Muscle of leg (tissue), 11 donors: Measurements from ENCODE around the gene SEMA3D. TPM values are rescaled to one million over a fixed set of nuclear protein-coding genes. Genes with fewer than 3 reads are reported as not detected.

Experiments used
- DNase-seq: peaks from one replicate; pipeline ENCODE4 v3.0.0; 2013
- H3K27ac ChIP-seq: one replicate; pipeline ENCODE4 v1.5.1; 2013; ENCODE audit warnings: mild to moderate bottlenecking, low read length, control low read depth
- H3K27me3 ChIP-seq: one replicate; pipeline ENCODE4 v1.6.1; 2013; ENCODE audit warnings: low read length; ENCODE audit not compliant: control insufficient read depth, insufficient read depth
- H3K36me3 ChIP-seq: one replicate; pipeline ENCODE4 v1.6.1; 2013; ENCODE audit warnings: low read length; ENCODE audit not compliant: control insufficient read depth, insufficient read depth
- H3K4me1 ChIP-seq: one replicate; pipeline ENCODE4 v1.6.1; 2013; ENCODE audit warnings: low read length; ENCODE audit not compliant: control insufficient read depth, insufficient read depth
- H3K4me3 ChIP-seq: one replicate; pipeline ENCODE4 v1.5.1; 2013; ENCODE audit warnings: low read length, control low read depth
- H3K9me3 ChIP-seq: replicated peaks from 2 replicates; pipeline ENCODE4 v1.6.1; 2013; ENCODE audit warnings: low read depth, low read length; ENCODE audit not compliant: control insufficient read depth
- WGBS: methylation state at CpG from one replicate; pipeline ENCODE4 v1.1.5; 2013; ENCODE audit warnings: missing lambda C conversion rate; ENCODE audit not compliant: insufficient coverage; 5-methylcytosine and 5-hydroxymethylcytosine counted together
- polyA plus RNA-seq, 8 donors: library from polyadenylated mRNA; unstranded; fragments of 120-200 nt; gene quantifications; one replicate each; pipeline versions ENCODE4 v1.2.1 to v1.2.3, GENCODE V29; 2013; ENCODE audit warnings: inconsistent platforms in 1 of 8, low replicate concordance in 1 of 8; ENCODE audit not compliant: insufficient read length in 8 of 8, insufficient read depth in 1 of 8
- total RNA-seq: library from RNA; stranded (reverse); fragments of 120-200 nt; gene quantifications from one replicate; pipeline ENCODE4 v1.2.4, GENCODE V29; 2013

Gene SEMA3D
- total and polyA plus RNA-seq, 9 donors: 8.5 to 29.3 (median 18.7) TPM

GRCh38 chr7:85068799-85069198, 118.1 kb downstream of the SEMA3D start:
- Histone ChIP-seq H3K9me3 (no peaks in the 10 kb centered on the region), H3K4me1 (no peaks in the 10 kb centered on the region), H3K27ac (no peak overlapping the region), H3K27me3 (no peaks in the 10 kb centered on the region), H3K4me3 (no peak overlapping the region), H3K36me3 (no peaks in the 10 kb centered on the region)
- peak; percentile 82 for DNase-seq
- WGBS: no CpG with 5 or more reads among the region's 1 CpG

GRCh38 chr7:85067371-85067770, 119.5 kb downstream of the SEMA3D start:
- Histone ChIP-seq H3K27me3 (no peaks in the 10 kb centered on the region), H3K4me1 (no peaks in the 10 kb centered on the region)
- no CpG with 5 or more reads among the region's 1 CpG for WGBS

GRCh38 chr7:85065888-85066485, 120.9 kb downstream of the SEMA3D start:
- DNase-seq: no peak
- Histone ChIP-seq H3K27me3 (no peaks in the 10 kb centered on the region), H3K4me3 (no peak overlapping the region), H3K4me1 (no peaks in the 10 kb centered on the region), H3K27ac (no peak overlapping the region), H3K36me3 (no peaks in the 10 kb centered on the region), H3K9me3 (no peaks in the 10 kb centered on the region)

More at GRCh38 chr7:85067371-85067770, 119.5 kb downstream of the SEMA3D start:
- Histone ChIP-seq H3K9me3 (no peaks in the 10 kb centered on the region), H3K36me3 (no peaks in the 10 kb centered on the region), H3K27ac (no peak overlapping the region), H3K4me3 (no peak overlapping the region)
- no peak for DNase-seq

GRCh38 chr7:85065306-85065705, 121.5 kb downstream of the SEMA3D start:
- no peaks in the 10 kb centered on the region for H3K27me3 ChIP-seq
- no peak overlapping the region for H3K4me3 ChIP-seq
- H3K9me3 ChIP-seq: no peaks in the 10 kb centered on the region
- peak; percentile 82 for DNase-seq
- H3K27ac ChIP-seq: no peak overlapping the region
- WGBS: no CpG with 5 or more reads among the region's 1 CpG
- H3K4me1 ChIP-seq: no peaks in the 10 kb centered on the region
- H3K36me3 ChIP-seq: no peaks in the 10 kb centered on the region

GRCh38 chr7:85062651-85063050, 124.2 kb downstream of the SEMA3D start:
- Histone ChIP-seq H3K4me1 (no peaks in the 10 kb centered on the region), H3K36me3 (no peaks in the 10 kb centered on the region), H3K27me3 (no peaks in the 10 kb centered on the region), H3K9me3 (no peaks in the 10 kb centered on the region), H3K4me3 (no peak overlapping the region), H3K27ac (no peak overlapping the region)
- WGBS: no CpG with 5 or more reads among the region's 1 CpG
- DNase-seq: peak; percentile 39

GRCh38 chr7:85061456-85061855, 125.4 kb downstream of the SEMA3D start:
- H3K9me3 ChIP-seq: no peaks in the 10 kb centered on the region
- no peaks in the 10 kb centered on the region for H3K27me3 ChIP-seq
- no peak overlapping the region for H3K27ac ChIP-seq
- peak; percentile 92 for DNase-seq
- H3K36me3 ChIP-seq: no peaks in the 10 kb centered on the region
- H3K4me1 ChIP-seq: no peaks in the 10 kb centered on the region
- 43% methylated on average over 2 of the region's 2 CpGs for WGBS
- no peak overlapping the region for H3K4me3 ChIP-seq

- Histone ChIP-seq H3K4me3 (no peak overlapping the region), H3K4me1 (no peaks in the 10 kb centered on the region), H3K27ac (no peak overlapping the region), H3K9me3 (no peaks in the 10 kb centered on the region), H3K27me3 (no peaks in the 10 kb centered on the region), H3K36me3 (no peaks in the 10 kb centered on the region)
- no CpG with 5 or more reads among the region's 2 CpGs for WGBS
- peak; percentile 50 for DNase-seq
These were observed 126.2 kb downstream of the SEMA3D start for GRCh38 chr7:85060696-85061095.

- no CpG with 5 or more reads among the region's 2 CpGs for WGBS
These were observed 130.9 kb downstream of the SEMA3D start for GRCh38 chr7:85055906-85056305.

GRCh38 chr7:85055196-85055595, 131.7 kb downstream of the SEMA3D start:
- no peaks in the 10 kb centered on the region for H3K27me3 ChIP-seq
- H3K4me1 ChIP-seq: no peaks in the 10 kb centered on the region
- no CpG with 5 or more reads among the region's 2 CpGs for WGBS
- H3K27ac ChIP-seq: no peak overlapping the region
- no peak overlapping the region for H3K4me3 ChIP-seq
- no peaks in the 10 kb centered on the region for H3K9me3 ChIP-seq
- no peaks in the 10 kb centered on the region for H3K36me3 ChIP-seq
- peak; percentile 59 for DNase-seq

More at GRCh38 chr7:85055906-85056305, 130.9 kb downstream of the SEMA3D start:
- Histone ChIP-seq H3K9me3 (no peaks in the 10 kb centered on the region), H3K27ac (no peak overlapping the region), H3K4me3 (no peak overlapping the region), H3K27me3 (no peaks in the 10 kb centered on the region), H3K4me1 (no peaks in the 10 kb centered on the region), H3K36me3 (no peaks in the 10 kb centered on the region)
- no peak for DNase-seq

- Histone ChIP-seq H3K36me3 (no peaks in the 10 kb centered on the region), H3K4me3 (no peak overlapping the region), H3K4me1 (no peaks in the 10 kb centered on the region), H3K27ac (no peak overlapping the region), H3K9me3 (no peaks in the 10 kb centered on the region), H3K27me3 (no peaks in the 10 kb centered on the region)
- DNase-seq: peak; percentile 26
These were observed 132.6 kb downstream of the SEMA3D start for GRCh38 chr7:85054306-85054705.

- Histone ChIP-seq H3K4me1 (no peaks in the 10 kb centered on the region), H3K9me3 (no peaks in the 10 kb centered on the region), H3K27me3 (no peaks in the 10 kb centered on the region), H3K4me3 (no peak overlapping the region), H3K27ac (no peak overlapping the region), H3K36me3 (no peaks in the 10 kb centered on the region)
- DNase-seq: no peak
- no CpG with 5 or more reads among the region's 1 CpG for WGBS
These were observed 134.0 kb downstream of the SEMA3D start for GRCh38 chr7:85052894-85053293.
